K562 (cell line): ENCODE measurements around the gene CERS1. TPM values are rescaled to one million over a fixed set of nuclear protein-coding genes. Genes with fewer than 3 reads are reported as not detected.
A peak's percentile ranks its signal among the peaks of the same experiment; 100 is the strongest.

ENCODE experiments used
- CREM ChIP-seq: IDR thresholded peaks from 2 replicates; pipeline ENCODE4 v1.6.1; 2014; ENCODE audit warnings: antibody characterized with exemption, low read depth
- HDAC1 ChIP-seq, 2 experiments: fragments of 450-650 bp; IDR thresholded peaks; 2 replicates each; pipeline ENCODE4 v1.6.1; 2016 to 2017; ENCODE audit warnings: inconsistent platforms in 1 of 2, mild to moderate bottlenecking in 1 of 2, moderate library complexity in 1 of 2
- HMG20A ChIP-seq: fragments of 450-650 bp; formaldehyde crosslinking; conservative IDR thresholded peaks from 2 replicates; pipeline ENCODE4 v1.4.0; 2020; ENCODE audit warnings: mild to moderate bottlenecking, mixed read lengths
- MCM2 ChIP-seq: fragments of 450-650 bp; IDR thresholded peaks from 2 replicates; pipeline ENCODE4 v1.6.1; 2017; ENCODE audit warnings: low read depth, mild to moderate bottlenecking
- RBM34 ChIP-seq: fragments of 200-400 bp; formaldehyde crosslinking; IDR thresholded peaks from 2 replicates; pipeline ENCODE4 v1.6.1; 2018; ENCODE audit warnings: low read length, borderline replicate concordance; ENCODE audit not compliant: insufficient read depth
- SIX5 ChIP-seq, 2 experiments: IDR thresholded peaks; 2 replicates each; pipeline ENCODE4 v1.6.1; 2011; ENCODE audit warnings: low read length in 2 of 2, borderline replicate concordance in 1 of 2, low read depth in 1 of 2, mild to moderate bottlenecking in 1 of 2, moderate library complexity in 1 of 2; ENCODE audit not compliant: insufficient read depth in 1 of 2
- SREBF2 ChIP-seq: sonication (generic); formaldehyde crosslinking; IDR thresholded peaks from 2 replicates; pipeline ENCODE4 v1.4.0; 2020; ENCODE audit warnings: mild to moderate bottlenecking, missing genetic modification reagents
- U2AF2 ChIP-seq: fragments of 200-400 bp; formaldehyde crosslinking; optimal IDR thresholded peaks from 2 replicates; pipeline ENCODE3; 2017; ENCODE audit warnings: low read depth, mild to moderate bottlenecking, low read length
- ZFX ChIP-seq: sonication (generic); formaldehyde crosslinking; IDR thresholded peaks from 2 replicates; pipeline ENCODE4 v1.8.0; 2022; ENCODE audit warnings: mild to moderate bottlenecking, missing genetic modification reagents, moderate library complexity
- polyA plus RNA-seq, 8 experiments: library from polyadenylated mRNA; depleted of rRNA in 4 of 8; stranded (reverse) in 5 of 8; unstranded in 3 of 8; fragments of >200 nt; fragmentation: Nextera tagmentation in 2 of 8; fragmentation: Illumina TruSeq in 1 of 8; extraction: Ambion mirVana in 2 of 8; extraction: Trizol in 1 of 8; gene quantifications; 2 replicates each; pipeline versions ENCODE4 v1.2.1 to v1.2.3, GENCODE V29; 2011 to 2014; ENCODE audit warnings: inconsistent platforms in 1 of 8, missing spikeins in 1 of 8
- total RNA-seq, 7 experiments: library from RNA; depleted of rRNA in 6 of 7; stranded (reverse); fragments of >200 nt in 6 of 7; fragmentation: Illumina TruSeq in 2 of 7; extraction: Trizol in 2 of 7; gene quantifications; 2 replicates each; pipeline versions ENCODE4 v1.2.1 to v1.2.3, GENCODE V29; 2011 to 2021; ENCODE audit warnings: low replicate concordance in 1 of 7
- TF ChIP-seq, protein P1 (sequence below): fragments of 250-450 bp; sonication (Bioruptor Pico); IDR thresholded peaks from 2 replicates; pipeline ENCODE4 v1.4.0; 2020; ENCODE audit warnings: mild to moderate bottlenecking, moderate library complexity, borderline replicate concordance
- TF ChIP-seq, protein P2 (sequence below): fragments of 450-650 bp; formaldehyde crosslinking; IDR thresholded peaks from 2 replicates; pipeline ENCODE4 v1.4.0; 2022; ENCODE audit warnings: missing genetic modification characterization
- TF ChIP-seq, protein P3 (sequence below), 2 experiments: fragments of 150-350 bp in 1 of 2; IDR thresholded peaks; 2 replicates each; pipeline ENCODE4 v1.6.1; 2012 to 2016; ENCODE audit warnings: low read depth in 2 of 2, low read length in 2 of 2, mild to moderate bottlenecking in 1 of 2, moderate library complexity in 1 of 2
- TF ChIP-seq, protein P4 (sequence below): sonication (generic); formaldehyde crosslinking; IDR thresholded peaks from 2 replicates; pipeline ENCODE4 v1.8.0; 2022; ENCODE audit warnings: mild to moderate bottlenecking, missing genetic modification reagents

Gene CERS1
- total and polyA plus RNA-seq, 9 of the 15 experiments (the other 6 are each of a cell fraction or from before 2014, with no cell fraction given), result 0.33 to 1.5 (median 0.86) TPM; not detected in 2

DNA sequence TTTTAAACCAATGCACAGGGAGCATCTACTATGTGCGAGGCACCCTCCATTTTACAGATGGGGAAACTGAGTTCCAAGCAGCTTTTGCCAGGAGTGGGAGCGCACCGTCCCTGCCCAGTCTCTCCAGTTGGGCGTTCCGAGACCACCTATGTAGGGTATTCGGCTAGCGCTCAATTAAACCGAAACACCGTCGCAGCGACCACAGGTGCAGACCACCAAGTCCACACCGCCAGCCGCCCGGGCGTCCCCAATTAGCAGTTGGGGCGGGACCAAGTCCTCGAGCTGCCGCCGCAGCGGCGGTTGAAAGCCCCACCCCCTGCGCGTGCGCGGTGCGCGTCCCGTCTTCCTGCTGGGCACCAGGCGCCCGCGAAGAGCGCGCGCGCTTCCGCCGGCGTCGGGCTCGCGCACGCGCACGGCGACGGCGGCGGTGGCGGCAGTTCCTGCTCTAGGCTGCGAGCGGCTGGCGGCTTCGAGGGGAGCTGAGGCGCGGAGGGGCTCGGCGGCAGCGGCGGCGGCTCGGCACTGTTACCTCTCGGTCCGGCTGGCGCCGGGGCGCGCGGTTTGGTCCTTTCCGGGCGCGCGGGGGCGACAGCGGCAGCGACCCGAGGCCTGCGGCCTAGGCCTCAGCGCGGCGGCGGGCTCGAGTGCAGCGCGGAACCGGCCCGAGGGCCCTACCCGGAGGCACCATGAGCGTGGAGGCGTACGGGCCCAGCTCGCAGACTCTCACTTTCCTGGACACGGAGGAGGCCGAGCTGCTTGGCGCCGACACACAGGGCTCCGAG, 64.2 kb downstream of the CERS1 start, which contains the start of gene UPF1 (continued):
- TF ChIP-seq, protein P1, sequence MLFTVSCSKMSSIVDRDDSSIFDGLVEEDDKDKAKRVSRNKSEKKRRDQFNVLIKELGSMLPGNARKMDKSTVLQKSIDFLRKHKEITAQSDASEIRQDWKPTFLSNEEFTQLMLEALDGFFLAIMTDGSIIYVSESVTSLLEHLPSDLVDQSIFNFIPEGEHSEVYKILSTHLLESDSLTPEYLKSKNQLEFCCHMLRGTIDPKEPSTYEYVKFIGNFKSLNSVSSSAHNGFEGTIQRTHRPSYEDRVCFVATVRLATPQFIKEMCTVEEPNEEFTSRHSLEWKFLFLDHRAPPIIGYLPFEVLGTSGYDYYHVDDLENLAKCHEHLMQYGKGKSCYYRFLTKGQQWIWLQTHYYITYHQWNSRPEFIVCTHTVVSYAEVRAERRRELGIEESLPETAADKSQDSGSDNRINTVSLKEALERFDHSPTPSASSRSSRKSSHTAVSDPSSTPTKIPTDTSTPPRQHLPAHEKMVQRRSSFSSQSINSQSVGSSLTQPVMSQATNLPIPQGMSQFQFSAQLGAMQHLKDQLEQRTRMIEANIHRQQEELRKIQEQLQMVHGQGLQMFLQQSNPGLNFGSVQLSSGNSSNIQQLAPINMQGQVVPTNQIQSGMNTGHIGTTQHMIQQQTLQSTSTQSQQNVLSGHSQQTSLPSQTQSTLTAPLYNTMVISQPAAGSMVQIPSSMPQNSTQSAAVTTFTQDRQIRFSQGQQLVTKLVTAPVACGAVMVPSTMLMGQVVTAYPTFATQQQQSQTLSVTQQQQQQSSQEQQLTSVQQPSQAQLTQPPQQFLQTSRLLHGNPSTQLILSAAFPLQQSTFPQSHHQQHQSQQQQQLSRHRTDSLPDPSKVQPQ, result 0 out of 2 replicates have a peak, but pooled peaks have one; percentile 22
- TF ChIP-seq HMG20A, result no peak
- no peak for TF ChIP-seq SREBF2 (CRISPR knock-in tag)
- no peak for TF ChIP-seq HDAC1 (IDR thresholded peaks at IDR 0.05)
- TF ChIP-seq, protein P2, sequence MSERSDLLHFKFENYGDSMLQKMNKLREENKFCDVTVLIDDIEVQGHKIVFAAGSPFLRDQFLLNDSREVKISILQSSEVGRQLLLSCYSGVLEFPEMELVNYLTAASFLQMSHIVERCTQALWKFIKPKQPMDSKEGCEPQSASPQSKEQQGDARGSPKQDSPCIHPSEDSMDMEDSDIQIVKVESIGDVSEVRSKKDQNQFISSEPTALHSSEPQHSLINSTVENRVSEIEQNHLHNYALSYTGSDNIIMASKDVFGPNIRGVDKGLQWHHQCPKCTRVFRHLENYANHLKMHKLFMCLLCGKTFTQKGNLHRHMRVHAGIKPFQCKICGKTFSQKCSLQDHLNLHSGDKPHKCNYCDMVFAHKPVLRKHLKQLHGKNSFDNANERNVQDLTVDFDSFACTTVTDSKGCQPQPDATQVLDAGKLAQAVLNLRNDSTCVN (CRISPR knock-in tag), result no peak
- no peak for TF ChIP-seq RBM34
- TF ChIP-seq, protein P3, sequence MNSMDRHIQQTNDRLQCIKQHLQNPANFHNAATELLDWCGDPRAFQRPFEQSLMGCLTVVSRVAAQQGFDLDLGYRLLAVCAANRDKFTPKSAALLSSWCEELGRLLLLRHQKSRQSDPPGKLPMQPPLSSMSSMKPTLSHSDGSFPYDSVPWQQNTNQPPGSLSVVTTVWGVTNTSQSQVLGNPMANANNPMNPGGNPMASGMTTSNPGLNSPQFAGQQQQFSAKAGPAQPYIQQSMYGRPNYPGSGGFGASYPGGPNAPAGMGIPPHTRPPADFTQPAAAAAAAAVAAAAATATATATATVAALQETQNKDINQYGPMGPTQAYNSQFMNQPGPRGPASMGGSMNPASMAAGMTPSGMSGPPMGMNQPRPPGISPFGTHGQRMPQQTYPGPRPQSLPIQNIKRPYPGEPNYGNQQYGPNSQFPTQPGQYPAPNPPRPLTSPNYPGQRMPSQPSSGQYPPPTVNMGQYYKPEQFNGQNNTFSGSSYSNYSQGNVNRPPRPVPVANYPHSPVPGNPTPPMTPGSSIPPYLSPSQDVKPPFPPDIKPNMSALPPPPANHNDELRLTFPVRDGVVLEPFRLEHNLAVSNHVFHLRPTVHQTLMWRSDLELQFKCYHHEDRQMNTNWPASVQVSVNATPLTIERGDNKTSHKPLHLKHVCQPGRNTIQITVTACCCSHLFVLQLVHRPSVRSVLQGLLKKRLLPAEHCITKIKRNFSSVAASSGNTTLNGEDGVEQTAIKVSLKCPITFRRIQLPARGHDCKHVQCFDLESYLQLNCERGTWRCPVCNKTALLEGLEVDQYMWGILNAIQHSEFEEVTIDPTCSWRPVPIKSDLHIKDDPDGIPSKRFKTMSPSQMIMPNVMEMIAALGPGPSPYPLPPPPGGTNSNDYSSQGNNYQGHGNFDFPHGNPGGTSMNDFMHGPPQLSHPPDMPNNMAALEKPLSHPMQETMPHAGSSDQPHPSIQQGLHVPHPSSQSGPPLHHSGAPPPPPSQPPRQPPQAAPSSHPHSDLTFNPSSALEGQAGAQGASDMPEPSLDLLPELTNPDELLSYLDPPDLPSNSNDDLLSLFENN (IDR thresholded peaks at IDR 0.05; ENCODE audit: low read depth in 2 of 2, low read length in 2 of 2), result no peak
- no peak for TF ChIP-seq SIX5 (IDR thresholded peaks at IDR 0.05; ENCODE audit: borderline replicate concordance in 1 of 2, insufficient read depth in 1 of 2, low read depth in 1 of 2, low read length in 2 of 2)
- no peak for TF ChIP-seq U2AF2
- TF ChIP-seq, protein P4, sequence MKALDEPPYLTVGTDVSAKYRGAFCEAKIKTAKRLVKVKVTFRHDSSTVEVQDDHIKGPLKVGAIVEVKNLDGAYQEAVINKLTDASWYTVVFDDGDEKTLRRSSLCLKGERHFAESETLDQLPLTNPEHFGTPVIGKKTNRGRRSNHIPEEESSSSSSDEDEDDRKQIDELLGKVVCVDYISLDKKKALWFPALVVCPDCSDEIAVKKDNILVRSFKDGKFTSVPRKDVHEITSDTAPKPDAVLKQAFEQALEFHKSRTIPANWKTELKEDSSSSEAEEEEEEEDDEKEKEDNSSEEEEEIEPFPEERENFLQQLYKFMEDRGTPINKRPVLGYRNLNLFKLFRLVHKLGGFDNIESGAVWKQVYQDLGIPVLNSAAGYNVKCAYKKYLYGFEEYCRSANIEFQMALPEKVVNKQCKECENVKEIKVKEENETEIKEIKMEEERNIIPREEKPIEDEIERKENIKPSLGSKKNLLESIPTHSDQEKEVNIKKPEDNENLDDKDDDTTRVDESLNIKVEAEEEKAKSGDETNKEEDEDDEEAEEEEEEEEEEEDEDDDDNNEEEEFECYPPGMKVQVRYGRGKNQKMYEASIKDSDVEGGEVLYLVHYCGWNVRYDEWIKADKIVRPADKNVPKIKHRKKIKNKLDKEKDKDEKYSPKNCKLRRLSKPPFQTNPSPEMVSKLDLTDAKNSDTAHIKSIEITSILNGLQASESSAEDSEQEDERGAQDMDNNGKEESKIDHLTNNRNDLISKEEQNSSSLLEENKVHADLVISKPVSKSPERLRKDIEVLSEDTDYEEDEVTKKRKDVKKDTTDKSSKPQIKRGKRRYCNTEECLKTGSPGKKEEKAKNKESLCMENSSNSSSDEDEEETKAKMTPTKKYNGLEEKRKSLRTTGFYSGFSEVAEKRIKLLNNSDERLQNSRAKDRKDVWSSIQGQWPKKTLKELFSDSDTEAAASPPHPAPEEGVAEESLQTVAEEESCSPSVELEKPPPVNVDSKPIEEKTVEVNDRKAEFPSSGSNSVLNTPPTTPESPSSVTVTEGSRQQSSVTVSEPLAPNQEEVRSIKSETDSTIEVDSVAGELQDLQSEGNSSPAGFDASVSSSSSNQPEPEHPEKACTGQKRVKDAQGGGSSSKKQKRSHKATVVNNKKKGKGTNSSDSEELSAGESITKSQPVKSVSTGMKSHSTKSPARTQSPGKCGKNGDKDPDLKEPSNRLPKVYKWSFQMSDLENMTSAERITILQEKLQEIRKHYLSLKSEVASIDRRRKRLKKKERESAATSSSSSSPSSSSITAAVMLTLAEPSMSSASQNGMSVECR (CRISPR knock-in tag), result peak; percentile 9; the same call in 1 of the 2 replicates
- TF ChIP-seq CREM, result peak; percentile 1; the same call in 1 of the 2 replicates
- no peak for TF ChIP-seq MCM2
- TF ChIP-seq ZFX (CRISPR knock-in tag), result peak; percentile 99
